NCI-H2107 (cell line): ENCODE measurements around the gene NCK2.

Experiments
- DNase-seq: peaks from one replicate; lab custom pipeline; 2025; lab: John Stamatoyannopoulos, UW

Gene NCK2

DNA sequence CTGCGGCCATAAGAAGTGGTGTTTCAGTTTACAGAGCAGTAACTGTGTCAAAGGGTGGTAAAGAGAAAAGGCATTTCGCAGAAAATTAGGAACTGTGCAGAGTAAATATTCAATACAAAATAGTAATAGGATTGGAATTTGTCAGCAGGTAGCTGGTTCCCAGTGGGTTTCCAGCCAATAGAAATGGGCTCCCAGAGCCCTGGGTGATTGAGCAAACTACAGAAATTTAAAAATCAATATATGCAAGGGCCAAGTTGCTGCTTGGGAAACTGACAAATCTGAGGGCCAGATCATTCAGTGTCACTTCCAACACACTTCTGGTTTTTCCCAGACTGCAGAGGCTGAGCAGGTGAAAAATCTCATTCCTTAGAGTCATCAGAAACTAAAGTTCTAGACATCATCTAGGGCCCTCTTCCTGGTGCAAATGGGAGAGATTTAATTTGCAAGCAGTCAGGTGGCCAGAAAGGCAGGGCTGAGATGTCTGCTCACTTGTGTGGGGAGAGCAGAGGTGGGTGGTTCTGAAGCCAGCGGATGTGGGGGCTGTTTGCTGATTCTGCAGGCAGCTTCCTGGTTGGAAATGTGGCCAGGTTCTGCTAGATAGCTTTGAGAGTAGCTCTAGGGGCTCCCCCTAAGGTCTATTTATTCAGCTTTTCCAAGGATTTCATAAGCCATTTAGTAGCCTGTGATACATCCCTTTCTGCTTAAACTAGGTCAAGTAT lies 182.4 kb downstream of the NCK2 start:
- DNase-seq, result no peak

DNA sequence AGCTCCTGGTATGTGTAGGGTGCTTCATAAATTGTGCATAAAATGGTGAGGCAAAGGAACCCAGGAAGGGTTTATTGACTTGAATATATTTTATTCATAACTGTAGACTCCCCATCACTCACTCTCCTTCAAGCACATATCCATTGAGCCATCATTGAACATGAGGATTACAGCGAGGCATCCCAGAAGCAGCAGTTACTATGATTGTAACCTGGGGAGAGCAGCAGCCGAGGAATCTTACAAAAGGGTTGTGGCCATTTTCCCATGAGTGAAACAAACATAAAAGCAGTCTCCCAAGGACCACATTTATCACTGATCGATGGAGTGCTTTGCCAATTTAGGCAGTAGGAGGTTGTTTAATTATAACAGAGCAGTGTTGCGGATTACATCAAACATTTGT lies 183.4 kb downstream of the NCK2 start:
- DNase-seq, result no peak

DNA sequence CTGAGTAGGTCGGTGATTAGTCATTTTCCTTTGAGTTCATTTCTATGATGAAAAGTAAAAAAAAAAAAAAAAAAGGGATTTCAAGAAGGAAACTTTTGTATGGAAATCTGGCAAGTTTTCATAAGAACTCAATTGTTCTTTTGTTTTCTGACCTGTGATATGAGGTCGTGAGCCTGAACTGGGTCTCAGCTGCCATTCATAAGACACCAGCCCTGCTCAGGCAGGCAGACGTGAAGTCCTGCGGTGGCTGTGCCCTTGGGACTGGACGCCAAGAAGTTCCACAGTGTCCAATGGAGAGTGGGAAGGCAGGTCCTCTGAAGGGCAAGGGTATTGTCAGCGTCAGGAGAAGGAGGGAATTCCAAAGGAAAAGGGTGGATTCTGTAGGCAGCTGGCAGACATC lies 183.9 kb downstream of the NCK2 start:
- no peak for DNase-seq

DNA sequence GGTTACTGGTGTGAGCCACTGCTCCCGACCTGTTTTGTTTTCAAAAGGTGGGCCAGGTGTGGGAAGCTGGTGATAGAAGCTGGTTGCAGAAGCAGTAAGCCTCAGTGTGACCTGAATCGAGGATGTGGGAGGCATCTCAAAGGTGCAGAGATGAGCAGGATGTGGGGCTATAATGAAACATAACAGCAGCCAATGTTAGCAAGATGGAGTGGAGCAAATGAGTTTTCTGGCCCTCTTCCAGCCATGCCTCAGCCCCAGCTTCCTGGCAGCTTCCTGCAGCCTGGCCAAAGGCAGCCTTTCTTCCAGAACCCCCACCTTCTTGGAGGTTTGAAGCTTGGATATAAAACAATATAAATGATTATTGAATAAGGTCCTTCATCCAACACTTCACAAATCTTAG lies 184.8 kb downstream of the NCK2 start:
- DNase-seq, result no peak

DNA sequence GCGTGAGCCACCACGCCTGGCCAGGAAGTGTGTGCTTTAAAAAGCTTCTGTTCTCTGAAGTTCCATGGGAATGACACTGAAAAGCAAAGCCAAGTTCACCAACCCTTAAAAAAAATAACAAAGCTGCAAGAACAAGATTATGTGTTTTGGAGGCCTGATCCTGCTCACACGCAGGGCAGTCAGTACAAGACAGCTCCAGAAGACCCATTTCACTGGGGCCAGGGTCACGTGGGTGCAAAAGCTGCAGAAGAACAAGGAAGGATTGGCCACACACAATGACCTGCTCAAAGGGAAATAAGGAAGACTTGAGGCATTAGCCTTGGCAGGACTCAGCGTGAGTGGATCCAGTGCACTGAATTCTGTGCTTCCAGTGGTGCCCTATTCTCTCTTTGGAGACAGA lies 187.9 kb downstream of the NCK2 start:
- DNase-seq, result no peak

DNA sequence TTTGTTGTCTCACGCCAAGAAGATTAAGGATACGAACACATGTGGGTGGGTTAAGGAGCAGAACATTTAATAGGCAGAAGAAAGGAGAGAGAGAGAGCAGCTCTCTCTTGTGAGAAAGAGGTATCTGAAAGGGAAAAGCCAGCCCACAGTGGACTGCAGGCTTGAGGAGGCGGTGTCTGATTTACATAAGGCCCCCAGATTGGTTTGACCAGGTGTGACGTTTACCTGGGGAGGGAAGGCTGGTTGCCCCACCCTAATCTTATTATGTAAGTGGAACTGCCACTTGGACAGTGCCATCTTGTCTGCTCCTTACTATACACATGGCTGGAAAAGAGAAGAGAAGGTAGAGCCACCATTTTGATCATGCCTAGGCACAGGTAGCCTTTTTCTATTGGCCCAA lies 189.2 kb downstream of the NCK2 start:
- DNase-seq, result no peak

DNA sequence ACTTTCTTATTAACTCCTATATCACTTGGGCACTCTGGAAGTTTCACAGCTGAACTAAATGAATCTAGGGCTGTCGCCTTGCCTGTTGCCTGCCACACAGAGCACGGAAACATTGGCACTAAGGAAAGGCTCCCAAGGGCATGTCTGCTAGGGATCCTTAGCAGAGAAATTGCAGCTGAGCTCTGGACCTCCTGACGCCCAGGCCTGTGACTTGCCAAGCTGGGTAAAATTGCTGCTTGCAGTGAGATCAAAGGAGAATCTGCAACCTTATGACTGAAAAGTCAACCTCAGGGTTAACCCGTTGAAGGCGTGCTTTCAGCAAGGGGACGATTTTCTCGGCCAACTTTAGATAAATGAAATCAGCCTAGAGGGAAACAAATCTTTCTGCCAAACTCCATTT lies 189.8 kb downstream of the NCK2 start:
- no peak for DNase-seq

DNA sequence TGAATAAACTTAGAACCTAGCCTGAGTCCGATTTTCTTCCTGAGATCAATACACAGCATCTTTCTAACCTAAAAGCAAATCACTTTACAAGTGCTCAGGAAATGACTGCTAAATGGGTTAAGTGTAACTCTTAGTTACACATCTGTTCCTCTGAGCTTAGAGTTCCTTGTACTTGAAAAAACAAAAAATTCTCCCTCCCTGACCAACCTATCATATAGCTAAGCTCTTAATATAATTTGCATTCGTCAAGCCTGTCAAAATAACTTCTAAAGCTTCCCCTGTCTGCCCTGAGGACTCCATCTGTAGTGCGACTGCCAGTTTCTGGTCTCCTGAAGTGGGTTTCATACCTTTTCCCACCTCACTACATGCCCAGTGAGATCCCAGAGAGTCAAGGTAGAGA lies 190.4 kb downstream of the NCK2 start:
- DNase-seq, result no peak

DNA sequence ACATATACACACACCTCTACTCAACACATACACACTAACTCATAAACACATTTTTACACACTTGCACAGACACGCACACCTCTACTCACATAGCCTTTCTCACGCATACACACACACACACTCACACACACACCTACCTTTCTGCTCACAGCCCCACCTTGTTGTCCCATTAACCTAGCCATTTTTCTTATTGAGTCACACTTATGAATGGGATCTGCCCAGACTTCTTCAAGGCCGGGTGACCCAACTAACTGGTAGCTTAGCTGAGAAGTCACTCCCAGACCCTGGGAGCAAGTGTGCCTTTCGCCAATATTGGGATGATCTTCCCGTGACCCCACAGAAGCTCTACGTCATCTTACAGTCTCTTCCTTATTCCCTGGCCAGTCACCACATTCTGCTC lies 192.2 kb downstream of the NCK2 start:
- no peak for DNase-seq

DNA sequence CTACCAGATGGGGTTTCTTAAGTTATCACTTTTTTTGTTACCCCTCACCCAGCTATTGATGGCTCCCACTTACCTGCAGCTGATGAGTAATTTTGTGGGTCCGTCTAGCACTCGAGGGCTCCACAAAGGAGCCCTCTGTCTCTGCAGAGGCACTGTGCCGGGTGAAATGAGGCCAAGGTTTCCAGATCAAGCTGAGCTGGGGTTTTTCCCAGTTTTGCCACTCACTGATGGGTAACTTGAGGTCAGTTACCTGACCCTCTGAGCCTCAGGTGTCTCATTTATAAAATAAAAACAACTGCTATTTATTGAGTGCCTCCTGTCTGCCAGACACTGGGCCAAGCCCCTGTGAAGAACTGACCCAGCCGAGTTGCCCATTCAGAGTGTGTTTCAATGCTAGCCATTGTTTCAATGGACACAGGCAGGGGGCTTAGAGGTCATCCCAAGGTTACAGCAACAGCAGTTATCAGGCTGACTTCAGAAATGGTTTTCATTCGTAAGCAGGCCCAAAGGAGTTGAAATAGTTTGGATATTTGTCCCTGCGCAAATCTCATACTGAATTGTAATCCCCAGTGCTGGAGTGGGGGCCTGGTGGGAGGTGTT lies 192.9 kb downstream of the NCK2 start:
- no peak for DNase-seq
